Measurements from ENCODE around the gene CNTN3. TPM values are rescaled to one million over a fixed set of nuclear protein-coding genes. Genes with fewer than 3 reads are reported as not detected.

CNTN3 gene
- total RNA-seq, 1 experiment from 2014 or later: not detected

DNA sequence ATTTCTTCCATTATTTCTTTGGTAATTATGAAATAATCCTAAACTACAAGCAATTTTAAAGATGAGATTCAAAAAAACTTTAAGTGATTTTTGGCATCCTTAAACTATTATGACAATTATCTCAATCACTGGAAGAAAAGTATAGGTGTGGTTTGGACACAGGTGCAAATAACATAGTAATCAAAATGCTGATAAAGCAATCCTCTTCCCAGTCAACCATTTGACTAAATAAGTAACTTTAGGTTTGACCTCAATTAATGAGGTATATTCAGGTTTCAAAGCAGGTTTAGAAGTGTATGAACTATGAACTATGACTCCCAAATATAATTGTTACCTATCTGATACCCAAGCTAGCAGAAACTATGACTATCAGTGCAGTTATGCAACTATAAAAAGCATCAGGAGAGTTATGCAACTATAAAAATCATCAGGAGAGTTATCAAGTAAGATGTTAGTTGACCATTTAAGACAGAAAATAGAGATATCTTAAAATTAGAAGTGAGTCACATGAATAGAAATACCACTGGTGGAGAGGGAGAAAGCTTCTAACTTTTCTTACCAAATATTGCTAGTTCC is 8.9 kb upstream of the CNTN3 start:
- no peak for ATAC-seq
- Histone ChIP-seq H3K27me3 (ENCODE audit: insufficient read depth, low read length) (no peaks in the 10 kb centered on the region), H3K27ac (ENCODE audit: low read depth, low read length) (no peak overlapping the region), H3K9me3 (ENCODE audit: control insufficient read depth in 1 of 2, insufficient read depth in 1 of 2, low read depth in 1 of 2, low read length in 2 of 2) (peaks cover 3 to 31% of the 10 kb centered on the region in 2 experiments; a peak in 2 of 4 replicates), H2AFZ (ENCODE audit: low read depth, low read length, poor library complexity, severe bottlenecking) (no peak overlapping the region), H3K4me3 (replicated peaks in 1 of 2; ENCODE audit: low read depth in 1 of 2, low read length in 2 of 2) (no peak overlapping the region), H3K79me2 (ENCODE audit: insufficient read depth, low read length) (no peaks in the 10 kb centered on the region), H3K4me1 (ENCODE audit: control insufficient read depth in 1 of 2, insufficient read depth in 2 of 2, low read length in 2 of 2) (no peaks in the 10 kb centered on the region), H3K9ac (ENCODE audit: low read length) (no peak overlapping the region), H3K9me2 (ENCODE audit: insufficient read depth) (no peaks in the 10 kb centered on the region), H3K36me3 (ENCODE audit: control insufficient read depth in 1 of 2, insufficient read depth in 2 of 2, low read length in 2 of 2) (no peaks in the 10 kb centered on the region), H3K4me2 (ENCODE audit: low read length) (no peak overlapping the region), H4K20me1 (ENCODE audit: insufficient read depth) (no peaks in the 10 kb centered on the region)
- intact Hi-C loops (cut with micrococcal nuclease): no loop called here
- TF ChIP-seq, protein P1, sequence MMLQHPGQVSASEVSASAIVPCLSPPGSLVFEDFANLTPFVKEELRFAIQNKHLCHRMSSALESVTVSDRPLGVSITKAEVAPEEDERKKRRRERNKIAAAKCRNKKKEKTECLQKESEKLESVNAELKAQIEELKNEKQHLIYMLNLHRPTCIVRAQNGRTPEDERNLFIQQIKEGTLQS (IDR thresholded peaks at IDR 0.05): no peak
- TF ChIP-seq TCF7L2 (IDR thresholded peaks at IDR 0.05; ENCODE audit: borderline replicate concordance, extremely low read depth, insufficient read depth, insufficient read length): no peak
- TF ChIP-seq FOSL1 (IDR thresholded peaks at IDR 0.05; ENCODE audit: low read depth): no peak
- TF ChIP-seq EGR1 (IDR thresholded peaks at IDR 0.05; ENCODE audit: low read depth): no peak
- TF ChIP-seq, protein P2, sequence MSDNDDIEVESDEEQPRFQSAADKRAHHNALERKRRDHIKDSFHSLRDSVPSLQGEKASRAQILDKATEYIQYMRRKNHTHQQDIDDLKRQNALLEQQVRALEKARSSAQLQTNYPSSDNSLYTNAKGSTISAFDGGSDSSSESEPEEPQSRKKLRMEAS (IDR thresholded peaks at IDR 0.05): no peak
- TF ChIP-seq YY1 (IDR thresholded peaks at IDR 0.05; ENCODE audit: extremely low read depth, insufficient replicate concordance, low read depth, low read length): no peak
- TF ChIP-seq RAD21 (IDR thresholded peaks at IDR 0.05; ENCODE audit: low read depth): no peak
- no peak for TF ChIP-seq EZH2 (IDR thresholded peaks at IDR 0.05)
- TF ChIP-seq POLR2AphosphoS5 (IDR thresholded peaks at IDR 0.05; ENCODE audit: low read depth, low read length): no peak
- no peak for TF ChIP-seq SIN3A (IDR thresholded peaks at IDR 0.05; ENCODE audit: low read depth)
- no peak for TF ChIP-seq JUND (IDR thresholded peaks at IDR 0.05)
- TF ChIP-seq CEBPB (IDR thresholded peaks at IDR 0.05; ENCODE audit: low read depth): no peak
- TF ChIP-seq, protein P3, sequence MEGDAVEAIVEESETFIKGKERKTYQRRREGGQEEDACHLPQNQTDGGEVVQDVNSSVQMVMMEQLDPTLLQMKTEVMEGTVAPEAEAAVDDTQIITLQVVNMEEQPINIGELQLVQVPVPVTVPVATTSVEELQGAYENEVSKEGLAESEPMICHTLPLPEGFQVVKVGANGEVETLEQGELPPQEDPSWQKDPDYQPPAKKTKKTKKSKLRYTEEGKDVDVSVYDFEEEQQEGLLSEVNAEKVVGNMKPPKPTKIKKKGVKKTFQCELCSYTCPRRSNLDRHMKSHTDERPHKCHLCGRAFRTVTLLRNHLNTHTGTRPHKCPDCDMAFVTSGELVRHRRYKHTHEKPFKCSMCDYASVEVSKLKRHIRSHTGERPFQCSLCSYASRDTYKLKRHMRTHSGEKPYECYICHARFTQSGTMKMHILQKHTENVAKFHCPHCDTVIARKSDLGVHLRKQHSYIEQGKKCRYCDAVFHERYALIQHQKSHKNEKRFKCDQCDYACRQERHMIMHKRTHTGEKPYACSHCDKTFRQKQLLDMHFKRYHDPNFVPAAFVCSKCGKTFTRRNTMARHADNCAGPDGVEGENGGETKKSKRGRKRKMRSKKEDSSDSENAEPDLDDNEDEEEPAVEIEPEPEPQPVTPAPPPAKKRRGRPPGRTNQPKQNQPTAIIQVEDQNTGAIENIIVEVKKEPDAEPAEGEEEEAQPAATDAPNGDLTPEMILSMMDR (IDR thresholded peaks at IDR 0.05 in 2 of 3, conservative IDR thresholded peaks at IDR 0.05 in 1 of 3; ENCODE audit: borderline replicate concordance in 1 of 3, insufficient read depth in 1 of 3, low read depth in 2 of 3, low read length in 2 of 3): no peak
- no peak for TF ChIP-seq ELF1 (IDR thresholded peaks at IDR 0.05; ENCODE audit: borderline replicate concordance, low read depth)
- no peak for TF ChIP-seq SP1 (IDR thresholded peaks at IDR 0.05; ENCODE audit: low read depth)
- TF ChIP-seq CBX3 (IDR thresholded peaks at IDR 0.05; ENCODE audit: low read depth): no peak
- TF ChIP-seq ZFX (IDR thresholded peaks at IDR 0.05): no peak
- no peak for DNase-seq (ENCODE audit: low read depth, low spot score)
- ChIA-PET RAD21 (ENCODE audit: low non-redundant PET in 1 of 2, low total read pairs in 2 of 2, uncharacterized antibody in 2 of 2, unreplicated experiment in 2 of 2) (no interaction called here), POLR2A (no interaction called here), CTCF (no interaction called here)
- BruUV-seq (replicated peaks): no TSS peak
